Measurements from ENCODE around the gene TMEM8B.

DNA sequence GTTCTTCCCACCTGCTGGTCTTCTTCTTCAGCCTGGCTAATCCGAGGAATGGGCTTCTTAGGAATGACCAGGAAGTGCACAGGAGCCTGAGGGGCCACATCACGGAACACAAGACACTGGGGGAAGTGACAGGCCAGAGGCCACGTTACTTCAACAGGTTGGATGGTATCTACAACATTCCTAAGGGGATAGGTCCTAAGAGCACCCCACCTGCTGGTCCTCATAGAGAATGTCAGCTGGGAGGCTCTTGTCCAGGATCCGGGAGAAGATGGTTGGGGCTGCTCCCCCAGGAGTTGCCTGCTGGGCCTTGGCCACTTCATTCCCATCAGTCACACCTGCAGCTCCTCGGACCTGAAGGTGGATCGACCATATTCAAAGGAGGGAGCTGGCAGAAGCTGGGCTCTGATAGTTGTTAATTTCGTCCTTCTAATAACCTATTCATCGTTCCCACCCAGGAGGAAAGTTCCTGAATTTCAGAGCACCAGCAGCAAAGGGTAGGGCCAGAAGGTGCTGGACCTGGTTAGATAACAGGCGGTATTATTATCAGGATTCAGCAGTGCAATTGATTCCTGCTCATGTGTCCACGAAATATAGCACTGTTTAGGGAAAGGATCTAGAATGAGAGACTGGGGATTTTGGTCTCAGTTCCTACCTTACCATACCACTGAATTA, 15.5 kb upstream of the TMEM8B start:
- TF ChIP-seq GATA2 (IDR thresholded peaks at IDR 0.05; ENCODE audit: low read depth, low read length) (no peak), GATA3 (IDR thresholded peaks at IDR 0.05; ENCODE audit: low read depth, low read length) (no peak)
